Astrocyte (in vitro differentiated cells and primary cell): ENCODE measurements around the gene C1orf35. TPM values are rescaled to one million over a fixed set of nuclear protein-coding genes. Genes with fewer than 3 reads are reported as not detected.

Experiments used
- DNase-seq: peaks from one replicate; pipeline ENCODE4 v3.0.0-alpha.2; 2010; ENCODE audit warnings: low read depth
- FAIRE-seq: peaks from 2 replicates; lab custom pipeline; 2011; peaks lifted over from hg19 to GRCh38; lab: Jason Lieb, UNC
- H2AFZ ChIP-seq: 2 replicates; pipeline ENCODE4 v1.6.0; 2012; ENCODE audit warnings: low read depth, low read length, inconsistent platforms
- H3K27ac ChIP-seq: 2 replicates; pipeline ENCODE4 v1.5.1; 2011; ENCODE audit warnings: low read depth, low read length, inconsistent platforms
- H3K27me3 ChIP-seq: 2 replicates; pipeline ENCODE4 v1.6.0; 2011; ENCODE audit warnings: low read length, inconsistent platforms; ENCODE audit not compliant: insufficient read depth
- H3K36me3 ChIP-seq: 2 replicates; pipeline ENCODE4 v1.5.1; 2011; ENCODE audit warnings: low read length, inconsistent platforms; ENCODE audit not compliant: insufficient read depth
- H3K4me1 ChIP-seq: 2 replicates; pipeline ENCODE4 v1.5.1; 2011; ENCODE audit warnings: low read length, inconsistent platforms; ENCODE audit not compliant: insufficient read depth
- H3K4me2 ChIP-seq: 2 replicates; pipeline ENCODE4 v1.6.0; 2012; ENCODE audit warnings: low read length, inconsistent platforms
- H3K4me3 ChIP-seq: 2 replicates; pipeline ENCODE4 v1.5.1; 2011; ENCODE audit warnings: low read depth, mild to moderate bottlenecking, low read length, inconsistent platforms; ENCODE audit not compliant: insufficient read depth
- H3K79me2 ChIP-seq: 2 replicates; pipeline ENCODE4 v1.6.0; 2012; ENCODE audit warnings: mild to moderate bottlenecking, low read length, inconsistent platforms; ENCODE audit not compliant: insufficient read depth
- H3K9ac ChIP-seq: 2 replicates; pipeline ENCODE4 v1.6.0; 2012; ENCODE audit warnings: mild to moderate bottlenecking, low read length, inconsistent platforms
- H3K9me3 ChIP-seq: 2 replicates; pipeline ENCODE4 v1.5.1; 2012; ENCODE audit warnings: low read depth, mild to moderate bottlenecking, low read length, inconsistent platforms; ENCODE audit not compliant: insufficient read depth
- H4K20me1 ChIP-seq: 2 replicates; pipeline ENCODE4 v1.6.0; 2012; ENCODE audit warnings: low read length, inconsistent platforms; ENCODE audit not compliant: insufficient read depth
- H3K27ac Mint-ChIP-seq: one replicate; pipeline ENCODE4 v1.8.0; 2021; ENCODE audit warnings: mild to moderate bottlenecking, mixed read lengths; ENCODE audit not compliant: unreplicated experiment
- H3K27me3 Mint-ChIP-seq: one replicate; pipeline ENCODE4 v1.8.0; 2021; ENCODE audit warnings: low read depth, mixed read lengths; ENCODE audit not compliant: unreplicated experiment
- H3K36me3 Mint-ChIP-seq: one replicate; pipeline ENCODE4 v1.8.0; 2021; ENCODE audit warnings: low read depth, mixed read lengths; ENCODE audit not compliant: unreplicated experiment
- H3K4me1 Mint-ChIP-seq: one replicate; pipeline ENCODE4 v1.8.0; 2021; ENCODE audit warnings: low read depth, mixed read lengths; ENCODE audit not compliant: unreplicated experiment
- H3K4me3 Mint-ChIP-seq: one replicate; pipeline ENCODE4 v1.8.0; 2021; ENCODE audit warnings: mild to moderate bottlenecking, moderate library complexity, mixed read lengths; ENCODE audit not compliant: unreplicated experiment
- H3K9me3 Mint-ChIP-seq: one replicate; pipeline ENCODE4 v1.8.0; 2021; ENCODE audit warnings: mild to moderate bottlenecking, mixed read lengths; ENCODE audit not compliant: unreplicated experiment
- EZH2 ChIP-seq: IDR thresholded peaks from 2 replicates; pipeline ENCODE4 v1.6.1; 2012; ENCODE audit warnings: mild to moderate bottlenecking, low read length, inconsistent platforms; ENCODE audit not compliant: insufficient read depth
- total RNA-seq: library from RNA; stranded (reverse); gene quantifications from 2 replicates; pipeline ENCODE4 v1.2.1, GENCODE V29; 2021
- TF ChIP-seq, protein P1 (sequence below): IDR thresholded peaks from 2 replicates; pipeline ENCODE4 v1.5.1; 2011; ENCODE audit warnings: low read depth, mild to moderate bottlenecking, inconsistent platforms, low read length, moderate library complexity; ENCODE audit not compliant: insufficient read depth

The C1orf35 gene
- total RNA-seq, 1 donor from 2014 or later, result 21.8 TPM

DNA sequence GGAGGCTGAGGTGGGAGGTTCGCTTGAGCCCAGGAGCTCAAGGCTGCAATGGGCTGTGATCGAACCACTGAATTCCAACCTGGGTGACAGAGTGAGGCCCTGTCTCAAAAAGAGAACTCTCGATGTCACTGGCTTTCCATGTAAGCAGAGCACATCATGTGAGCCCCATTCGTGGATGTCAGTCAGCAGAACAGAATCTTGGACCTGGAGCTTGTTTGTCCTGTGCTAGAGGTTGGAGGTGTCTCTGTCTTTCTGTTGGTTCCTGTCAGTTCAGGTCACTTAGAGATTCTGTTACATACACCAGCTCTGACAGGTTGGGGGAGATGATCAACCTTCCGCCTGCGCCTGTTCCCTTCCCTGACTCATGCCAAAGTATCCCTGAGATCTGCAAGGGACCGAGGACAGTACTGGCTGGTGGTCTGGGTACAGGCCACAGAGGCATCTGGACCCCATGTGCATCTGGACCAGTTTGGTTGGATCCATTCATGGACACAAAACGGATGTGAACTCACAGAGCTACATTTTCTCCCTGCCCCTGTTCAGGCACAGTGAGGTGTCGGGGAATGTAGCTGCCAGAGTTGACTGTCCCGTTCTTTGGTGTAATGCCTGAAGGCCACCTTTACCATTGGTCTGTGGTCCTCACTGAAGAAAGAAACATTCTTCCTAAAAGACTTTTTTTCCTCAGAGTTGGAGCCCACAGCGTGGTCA, 10.6 kb downstream of the C1orf35 start:
- Histone ChIP-seq H3K36me3 (peaks cover 14% of the 10 kb centered on the region), H3K9me3 (peaks cover 10% of the 10 kb centered on the region), H3K27me3 (no peaks in the 10 kb centered on the region), H3K4me2 (no peak overlapping the region), H3K79me2 (peaks cover 100% of the 10 kb centered on the region), H2AFZ (no peak overlapping the region), H4K20me1 (peaks cover 100% of the 10 kb centered on the region), H3K4me1 (peaks cover 28% of the 10 kb centered on the region), H3K27ac (no peak overlapping the region), H3K4me3 (no peak overlapping the region), H3K9ac (no peak overlapping the region)
- FAIRE-seq (no peak), DNase-seq (no peak)
- no peak for TF ChIP-seq EZH2
- TF ChIP-seq, protein P1, sequence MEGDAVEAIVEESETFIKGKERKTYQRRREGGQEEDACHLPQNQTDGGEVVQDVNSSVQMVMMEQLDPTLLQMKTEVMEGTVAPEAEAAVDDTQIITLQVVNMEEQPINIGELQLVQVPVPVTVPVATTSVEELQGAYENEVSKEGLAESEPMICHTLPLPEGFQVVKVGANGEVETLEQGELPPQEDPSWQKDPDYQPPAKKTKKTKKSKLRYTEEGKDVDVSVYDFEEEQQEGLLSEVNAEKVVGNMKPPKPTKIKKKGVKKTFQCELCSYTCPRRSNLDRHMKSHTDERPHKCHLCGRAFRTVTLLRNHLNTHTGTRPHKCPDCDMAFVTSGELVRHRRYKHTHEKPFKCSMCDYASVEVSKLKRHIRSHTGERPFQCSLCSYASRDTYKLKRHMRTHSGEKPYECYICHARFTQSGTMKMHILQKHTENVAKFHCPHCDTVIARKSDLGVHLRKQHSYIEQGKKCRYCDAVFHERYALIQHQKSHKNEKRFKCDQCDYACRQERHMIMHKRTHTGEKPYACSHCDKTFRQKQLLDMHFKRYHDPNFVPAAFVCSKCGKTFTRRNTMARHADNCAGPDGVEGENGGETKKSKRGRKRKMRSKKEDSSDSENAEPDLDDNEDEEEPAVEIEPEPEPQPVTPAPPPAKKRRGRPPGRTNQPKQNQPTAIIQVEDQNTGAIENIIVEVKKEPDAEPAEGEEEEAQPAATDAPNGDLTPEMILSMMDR, result no peak
- H3K36me3 Mint-ChIP-seq, result peaks cover 11% of the 10 kb centered on the region
- H3K27ac Mint-ChIP-seq, result peak overlapping the region; percentile 60
- no peaks in the 10 kb centered on the region for H3K27me3 Mint-ChIP-seq
- H3K4me3 Mint-ChIP-seq, result no peak overlapping the region
- H3K4me1 Mint-ChIP-seq, result peaks cover 67% of the 10 kb centered on the region
- H3K9me3 Mint-ChIP-seq, result peaks cover 3% of the 10 kb centered on the region

DNA sequence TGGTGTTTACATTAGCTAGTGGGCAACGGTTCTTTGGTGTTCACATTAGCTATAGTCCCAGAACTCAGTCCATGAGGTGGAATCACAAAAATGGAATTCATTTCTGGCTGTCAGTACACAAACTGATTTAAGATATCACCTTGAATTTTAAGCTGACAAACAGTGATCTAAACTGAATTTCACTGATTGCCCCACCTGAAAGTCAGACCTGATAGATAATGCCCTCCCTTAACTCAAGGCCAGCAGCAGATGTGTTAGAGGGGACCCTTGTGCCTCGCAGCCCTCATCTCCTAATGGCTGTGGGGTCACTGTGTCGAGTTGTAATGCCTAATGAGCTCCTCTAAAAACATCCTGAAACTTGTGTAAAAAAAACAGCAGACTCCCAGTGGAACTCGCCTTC, 12.0 kb downstream of the C1orf35 start:
- Histone ChIP-seq H3K79me2 (peaks cover 100% of the 10 kb centered on the region), H3K4me1 (peaks cover 41% of the 10 kb centered on the region), H3K9ac (no peak overlapping the region), H3K4me2 (peak overlapping the region; percentile 21), H3K4me3 (no peak overlapping the region), H2AFZ (no peak overlapping the region), H3K36me3 (peaks cover 14% of the 10 kb centered on the region), H3K27me3 (no peaks in the 10 kb centered on the region), H3K27ac (no peak overlapping the region), H3K9me3 (peaks cover 10% of the 10 kb centered on the region), H4K20me1 (peaks cover 100% of the 10 kb centered on the region)
- Mint-ChIP-seq H3K27ac (peak overlapping the region; percentile 60), H3K9me3 (peaks cover 3% of the 10 kb centered on the region), H3K4me1 (peaks cover 78% of the 10 kb centered on the region), H3K4me3 (peak overlapping the region; percentile 7), H3K27me3 (no peaks in the 10 kb centered on the region), H3K36me3 (peaks cover 7% of the 10 kb centered on the region)
- FAIRE-seq (no peak), DNase-seq (no peak)
- TF ChIP-seq EZH2, result no peak
- TF ChIP-seq, protein P1, result no peak

DNA sequence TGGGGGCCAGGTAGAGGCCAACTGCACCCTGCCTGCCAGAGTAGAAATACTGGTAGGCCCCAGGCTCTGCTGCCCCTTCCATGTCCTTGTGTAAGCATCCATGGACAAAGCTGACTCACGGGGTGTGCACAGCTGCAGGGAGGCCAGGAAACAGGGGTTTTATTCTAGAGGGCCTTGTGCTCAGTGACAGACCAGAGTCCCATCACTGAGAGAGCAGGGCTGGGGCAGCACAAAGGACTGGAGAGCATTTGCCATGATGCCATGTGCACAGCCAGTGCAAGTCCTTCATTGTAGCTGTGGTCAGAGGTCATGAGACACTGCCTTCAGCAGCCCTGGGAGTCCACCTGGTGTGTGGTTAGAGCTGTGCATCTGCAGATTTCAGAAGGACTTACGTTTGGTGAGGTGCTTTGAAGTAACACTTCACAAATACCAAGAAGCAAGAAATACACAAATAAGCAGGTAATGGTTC, 12.5 kb downstream of the C1orf35 start:
- Mint-ChIP-seq H3K27me3 (no peaks in the 10 kb centered on the region), H3K36me3 (peaks cover 4% of the 10 kb centered on the region), H3K9me3 (peaks cover 3% of the 10 kb centered on the region), H3K4me3 (no peak overlapping the region), H3K27ac (peak overlapping the region; percentile 77), H3K4me1 (peaks cover 78% of the 10 kb centered on the region)
- Histone ChIP-seq H3K4me2 (peak overlapping the region; percentile 21), H3K79me2 (peaks cover 100% of the 10 kb centered on the region), H3K36me3 (peaks cover 14% of the 10 kb centered on the region), H3K9ac (no peak overlapping the region), H4K20me1 (peaks cover 100% of the 10 kb centered on the region), H3K27ac (no peak overlapping the region), H3K9me3 (peaks cover 10% of the 10 kb centered on the region), H3K4me1 (peaks cover 45% of the 10 kb centered on the region), H3K4me3 (no peak overlapping the region), H2AFZ (no peak overlapping the region), H3K27me3 (no peaks in the 10 kb centered on the region)
- FAIRE-seq (no peak), DNase-seq (no peak)
- TF ChIP-seq, protein P1, result no peak
- no peak for TF ChIP-seq EZH2
